Measurements from ENCODE around the gene ABCB9. TPM values are rescaled to one million over a fixed set of nuclear protein-coding genes. Genes with fewer than 3 reads are reported as not detected.

The ABCB9 gene
- total RNA-seq, 4 donors from 2014 or later: 2.0 to 8.6 (median 6.1) TPM

DNA sequence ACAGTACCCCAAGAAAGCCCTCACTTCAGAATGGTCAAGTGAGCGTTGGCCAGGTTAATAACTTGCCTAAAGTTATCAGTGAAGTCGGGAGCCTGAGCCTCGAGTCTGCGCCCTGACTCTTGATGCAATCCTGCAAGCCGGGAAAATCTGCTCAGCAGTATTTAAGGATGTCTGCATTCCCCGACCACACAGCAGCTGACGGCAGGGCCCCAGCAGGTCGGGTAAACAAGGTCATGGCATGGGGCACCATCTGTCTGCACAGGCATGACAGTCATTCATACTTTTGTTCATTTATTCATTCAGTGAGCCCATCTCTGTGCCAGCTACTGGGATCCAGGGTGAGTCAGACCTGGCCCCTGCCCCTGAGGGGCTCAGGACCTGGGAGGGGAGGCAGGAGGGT is 11.1 kb downstream of the ABCB9 start:
- no peak overlapping the region for H3K27ac ChIP-seq
- H3K4me1 ChIP-seq: no peaks in the 10 kb centered on the region
- no peaks in the 10 kb centered on the region for H3K9me3 ChIP-seq
- no peaks in the 10 kb centered on the region for H3K27me3 ChIP-seq
- DNase-seq: no peak
- H3K4me3 ChIP-seq: no peak overlapping the region
- intact Hi-C loops (cut with DNase I; ENCODE audit: low total_unique reads): no loop called here
- H3K36me3 ChIP-seq: no peaks in the 10 kb centered on the region
- no peak for TF ChIP-seq POLR2A (IDR thresholded peaks at IDR 0.05)
- TF ChIP-seq, protein P1, sequence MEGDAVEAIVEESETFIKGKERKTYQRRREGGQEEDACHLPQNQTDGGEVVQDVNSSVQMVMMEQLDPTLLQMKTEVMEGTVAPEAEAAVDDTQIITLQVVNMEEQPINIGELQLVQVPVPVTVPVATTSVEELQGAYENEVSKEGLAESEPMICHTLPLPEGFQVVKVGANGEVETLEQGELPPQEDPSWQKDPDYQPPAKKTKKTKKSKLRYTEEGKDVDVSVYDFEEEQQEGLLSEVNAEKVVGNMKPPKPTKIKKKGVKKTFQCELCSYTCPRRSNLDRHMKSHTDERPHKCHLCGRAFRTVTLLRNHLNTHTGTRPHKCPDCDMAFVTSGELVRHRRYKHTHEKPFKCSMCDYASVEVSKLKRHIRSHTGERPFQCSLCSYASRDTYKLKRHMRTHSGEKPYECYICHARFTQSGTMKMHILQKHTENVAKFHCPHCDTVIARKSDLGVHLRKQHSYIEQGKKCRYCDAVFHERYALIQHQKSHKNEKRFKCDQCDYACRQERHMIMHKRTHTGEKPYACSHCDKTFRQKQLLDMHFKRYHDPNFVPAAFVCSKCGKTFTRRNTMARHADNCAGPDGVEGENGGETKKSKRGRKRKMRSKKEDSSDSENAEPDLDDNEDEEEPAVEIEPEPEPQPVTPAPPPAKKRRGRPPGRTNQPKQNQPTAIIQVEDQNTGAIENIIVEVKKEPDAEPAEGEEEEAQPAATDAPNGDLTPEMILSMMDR (IDR thresholded peaks at IDR 0.05): no peak

DNA sequence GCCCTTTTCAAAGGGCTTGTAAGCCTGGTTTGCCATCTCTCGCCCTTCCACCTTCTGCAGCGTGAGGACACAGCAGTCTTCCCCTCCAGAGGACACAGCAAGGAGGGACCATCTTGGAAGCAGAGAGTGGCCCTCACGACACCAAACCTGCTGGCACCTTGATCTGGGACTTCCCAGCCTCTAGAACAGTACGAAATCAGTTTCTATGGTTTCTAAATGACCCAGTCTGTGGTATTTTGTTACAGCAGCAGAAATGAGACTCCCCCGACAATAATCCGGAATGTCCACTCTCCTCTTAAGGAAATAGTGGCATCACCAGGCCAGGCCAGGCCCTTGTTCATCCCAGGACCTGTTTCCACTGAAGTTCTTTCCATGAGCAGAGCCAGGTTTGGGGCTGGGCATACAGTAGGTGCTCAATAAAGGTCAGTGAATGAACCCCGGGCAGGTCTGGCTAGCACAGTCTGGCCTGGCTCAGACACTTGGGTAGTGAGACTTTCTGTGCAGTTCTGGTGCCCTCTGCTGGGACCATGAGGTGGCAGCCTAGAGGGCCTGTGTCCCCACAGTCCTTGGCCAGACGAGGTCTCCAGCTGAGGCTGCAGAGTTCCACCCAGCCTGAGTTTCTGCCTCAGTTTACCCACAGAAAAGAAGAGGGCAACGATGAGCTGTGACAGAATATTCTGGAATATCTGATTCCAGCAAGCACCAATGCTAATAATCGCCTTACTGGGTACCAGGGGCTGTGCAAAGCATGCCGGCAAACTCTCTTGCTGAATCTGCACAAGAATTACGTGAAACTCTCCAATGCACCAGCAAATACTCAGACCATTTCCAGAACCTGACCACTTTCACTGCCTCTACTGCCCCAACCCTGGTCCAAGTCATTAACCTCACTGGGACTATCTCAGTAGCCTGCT is 14.0 kb downstream of the ABCB9 start:
- H3K4me3 ChIP-seq: no peak overlapping the region
- TF ChIP-seq, protein P1 (IDR thresholded peaks at IDR 0.05): peak; percentile 68 to 90 (median 77)
- TF ChIP-seq POLR2A (IDR thresholded peaks at IDR 0.05): no peak

DNA sequence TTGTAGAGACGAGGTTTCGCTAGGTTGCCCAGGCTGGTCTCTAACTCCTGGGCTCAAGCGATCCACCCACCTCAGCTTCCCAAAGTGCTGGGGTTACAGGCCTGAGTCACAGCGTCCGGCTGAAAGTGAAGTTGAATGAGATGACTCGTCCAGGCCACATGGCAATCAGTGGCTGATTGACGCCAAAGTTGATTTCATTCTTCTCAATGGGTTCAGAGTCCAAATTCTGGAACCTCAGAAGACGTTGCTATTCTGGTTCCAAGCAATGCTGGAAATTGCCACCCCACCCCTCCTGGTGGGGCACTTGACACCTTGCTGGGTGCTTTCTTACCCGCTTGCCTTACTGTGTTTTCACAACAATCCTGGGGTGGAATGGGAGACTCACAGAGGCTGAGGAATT is 14.9 kb downstream of the ABCB9 start:
- no peak overlapping the region for H3K4me3 ChIP-seq

More for the DNA sequence above, 14.0 kb downstream of the ABCB9 start:
- H3K27me3 ChIP-seq: no peaks in the 10 kb centered on the region
- intact Hi-C loops (cut with DNase I; ENCODE audit: low total_unique reads): loop anchor here (2.0 to 5.0 kb wide), 2 partner anchors 91 to 160 kb away; no protein-coding TSS in a partner anchor
- H3K4me1 ChIP-seq: no peaks in the 10 kb centered on the region
- H3K36me3 ChIP-seq: no peaks in the 10 kb centered on the region
- peak; percentile 65 to 68 for DNase-seq
- no peak overlapping the region for H3K27ac ChIP-seq
- H3K9me3 ChIP-seq: no peaks in the 10 kb centered on the region

DNA sequence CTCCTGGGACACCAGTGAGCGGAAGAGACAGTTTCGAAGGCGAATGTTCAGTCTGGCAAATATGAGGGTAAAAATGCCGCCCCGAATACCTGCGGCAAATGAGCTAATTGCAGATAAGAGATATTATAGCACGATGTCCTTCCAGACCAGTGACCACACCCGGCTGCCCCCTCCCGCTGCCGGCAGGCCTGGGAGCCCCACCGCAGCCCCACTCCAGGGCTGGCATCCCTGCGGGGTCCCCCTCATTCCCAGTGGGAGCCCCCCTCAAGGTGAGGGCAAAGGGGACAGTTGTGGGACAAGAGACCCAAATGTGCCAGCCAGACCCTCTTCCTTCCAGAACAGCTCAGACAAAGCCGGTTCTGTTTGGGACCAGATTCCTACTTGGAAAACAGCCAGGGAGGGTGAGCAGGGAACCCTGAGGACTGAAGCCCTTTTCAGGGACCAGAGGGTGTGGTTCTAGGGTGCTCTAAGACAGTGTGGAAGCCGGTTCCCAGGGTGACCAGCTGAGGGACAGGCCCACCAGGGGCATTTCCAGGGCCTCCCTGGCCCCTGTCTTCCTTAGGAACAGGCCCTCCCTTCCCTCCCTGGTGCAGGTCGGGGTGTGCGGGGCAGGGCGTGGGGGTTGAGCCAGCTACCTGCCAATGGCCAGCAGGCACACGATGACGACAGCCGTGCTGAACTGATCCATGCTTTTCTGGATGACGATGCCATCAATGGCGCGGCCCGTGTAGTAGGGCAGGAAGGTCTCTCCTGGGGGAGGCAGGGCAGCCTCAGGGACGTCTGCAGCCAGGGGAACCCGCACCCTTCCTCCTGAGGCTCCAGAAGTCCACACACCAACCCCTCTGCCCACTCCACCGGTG is 16.2 kb downstream of the ABCB9 start:
- intact Hi-C loops (cut with DNase I; ENCODE audit: low total_unique reads): loop anchor here (5.0 kb wide), 1 partner anchor 158 kb away; no protein-coding TSS in a partner anchor
- TF ChIP-seq, protein P1 (IDR thresholded peaks at IDR 0.05): no peak
- no peak for TF ChIP-seq POLR2A (IDR thresholded peaks at IDR 0.05)
- Histone ChIP-seq H3K9me3 (no peaks in the 10 kb centered on the region), H3K36me3 (no peaks in the 10 kb centered on the region), H3K4me3 (no peak overlapping the region), H3K27ac (no peak overlapping the region), H3K27me3 (no peaks in the 10 kb centered on the region), H3K4me1 (no peaks in the 10 kb centered on the region)
- no peak for DNase-seq

More for the DNA sequence above, 14.9 kb downstream of the ABCB9 start:
- Histone ChIP-seq H3K27ac (no peak overlapping the region), H3K4me1 (no peaks in the 10 kb centered on the region), H3K36me3 (no peaks in the 10 kb centered on the region), H3K9me3 (no peaks in the 10 kb centered on the region), H3K27me3 (no peaks in the 10 kb centered on the region)
- TF ChIP-seq POLR2A (IDR thresholded peaks at IDR 0.05): no peak
- intact Hi-C loops (cut with DNase I; ENCODE audit: low total_unique reads): loop anchor here (5.0 kb wide), 1 partner anchor 159 kb away; no protein-coding TSS in a partner anchor
- DNase-seq: no peak

DNA sequence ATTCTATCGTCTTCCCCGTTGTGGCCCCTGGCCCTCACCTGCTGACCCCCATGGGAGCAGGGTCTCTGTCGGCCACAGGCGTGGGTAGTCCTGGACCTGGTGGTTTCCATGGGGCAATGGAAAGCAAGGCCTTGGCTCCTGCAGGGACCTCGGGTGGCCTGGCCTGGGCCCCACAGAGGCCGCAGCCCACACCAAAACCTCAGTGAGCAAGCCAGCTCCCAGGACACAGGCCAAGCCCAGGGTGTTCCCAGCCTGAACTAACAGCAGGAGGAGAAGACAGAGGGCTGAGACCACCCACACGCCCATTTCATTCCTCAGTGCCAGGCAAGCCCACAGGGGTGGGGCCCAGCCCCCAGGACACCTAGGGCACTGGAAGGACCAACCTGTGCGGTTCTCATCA is 16.9 kb downstream of the ABCB9 start:
- TF ChIP-seq, protein P1 (IDR thresholded peaks at IDR 0.05): no peak
- TF ChIP-seq POLR2A (IDR thresholded peaks at IDR 0.05): no peak

More for the DNA sequence above, 16.9 kb downstream of the ABCB9 start:
- Histone ChIP-seq H3K4me3 (no peak overlapping the region), H3K27me3 (no peaks in the 10 kb centered on the region), H3K27ac (no peak overlapping the region), H3K36me3 (no peaks in the 10 kb centered on the region), H3K9me3 (no peaks in the 10 kb centered on the region), H3K4me1 (no peaks in the 10 kb centered on the region)
- DNase-seq: no peak
- intact Hi-C loops (cut with DNase I; ENCODE audit: low total_unique reads): no loop called here

Measured in uterus (tissue), 4 donors.